ENCODE results near the gene GRK1.
"Not testable (repeated sequence)": the region's sequence is repeated elsewhere in the genome, so short reads cannot be mapped to it uniquely, and the experiment has no call there.

The GRK1 gene

GRCh38 chr13:113667771-113668490, 912 bp downstream of the GRK1 start:
- DNase-seq = no peak

GRCh38 chr13:113668491-113668971, 1.5 kb downstream of the GRK1 start:
- DNase-seq = no peak

GRCh38 chr13:113669231-113669754, 2.3 kb downstream of the GRK1 start:
- DNase-seq = no peak

GRCh38 chr13:113669755-113670341, 2.8 kb downstream of the GRK1 start:
- DNase-seq = no peak

GRCh38 chr13:113670541-113670940, 3.5 kb downstream of the GRK1 start:
- no peak for DNase-seq

GRCh38 chr13:113671066-113672001, 4.3 kb downstream of the GRK1 start:
- DNase-seq = no peak

- no peak for DNase-seq
Observed at GRCh38 chr13:113672002-113672651, 5.1 kb downstream of the GRK1 start.

- no peak for DNase-seq
Observed at GRCh38 chr13:113722921-113723320, 55.9 kb downstream of the GRK1 start.

- no peak for DNase-seq
Observed at GRCh38 chr13:113723410-113724015, 56.5 kb downstream of the GRK1 start.

GRCh38 chr13:113724016-113724758, 57.2 kb downstream of the GRK1 start:
- no peak for DNase-seq

- DNase-seq = peak; percentile 12 to 47
Observed at GRCh38 chr13:113724780-113725315, 57.8 kb downstream of the GRK1 start.

GRCh38 chr13:113725329-113726105, 58.5 kb downstream of the GRK1 start:
- DNase-seq = not testable (repeated sequence)

- not testable (repeated sequence) for DNase-seq
Observed at GRCh38 chr13:113726106-113726821, 59.2 kb downstream of the GRK1 start.

- DNase-seq = no peak
Observed at GRCh38 chr13:113726961-113727411, 60.0 kb downstream of the GRK1 start.

GRCh38 chr13:113728571-113729054, 61.6 kb downstream of the GRK1 start:
- DNase-seq = no peak

- DNase-seq = no peak
Observed at GRCh38 chr13:113729187-113730019, 62.4 kb downstream of the GRK1 start.

- DNase-seq = no peak
Observed at GRCh38 chr13:113730258-113730691, 63.3 kb downstream of the GRK1 start.

GRCh38 chr13:113730831-113731191, 63.8 kb downstream of the GRK1 start:
- DNase-seq = no peak
